Small intestine (tissue), 7 donors: Measurements from ENCODE around the gene AHCYL2. TPM values are rescaled to one million over a fixed set of nuclear protein-coding genes. Genes with fewer than 3 reads are reported as not detected.

Experiments used
- DNase-seq, 2 donors: peaks; one replicate each; pipeline versions ENCODE4 v3.0.0 to v3.0.0-alpha.2; 2013
- FAIRE-seq: peaks from 2 replicates; lab custom pipeline; 2012; peaks lifted over from hg19 to GRCh38; lab: Jason Lieb, UNC
- H3K27ac ChIP-seq, 3 donors: one replicate each; pipeline ENCODE4 v1.5.1; 2013; ENCODE audit warnings: low read length in 2 of 3, mild to moderate bottlenecking in 2 of 3, control low read depth in 1 of 3, inconsistent platforms in 1 of 3, low read depth in 1 of 3, moderate library complexity in 1 of 3
- H3K27me3 ChIP-seq, 3 donors: one replicate each; pipeline ENCODE4 v1.6.1; 2013; ENCODE audit warnings: low read length in 3 of 3, inconsistent platforms in 1 of 3; ENCODE audit not compliant: control insufficient read depth in 3 of 3, insufficient read depth in 3 of 3
- H3K36me3 ChIP-seq, 3 donors: one replicate each; pipeline ENCODE4 v1.6.1; 2013; ENCODE audit warnings: low read length in 3 of 3, inconsistent platforms in 1 of 3, low read depth in 1 of 3, mild to moderate bottlenecking in 1 of 3, moderate library complexity in 1 of 3; ENCODE audit not compliant: control insufficient read depth in 3 of 3, insufficient read depth in 2 of 3
- H3K4me1 ChIP-seq, 3 donors: one replicate each; pipeline ENCODE4 v1.6.1; 2013; ENCODE audit warnings: low read length in 2 of 3, inconsistent platforms in 1 of 3, low read depth in 1 of 3, mild to moderate bottlenecking in 1 of 3, moderate library complexity in 1 of 3; ENCODE audit not compliant: control insufficient read depth in 3 of 3, insufficient read depth in 2 of 3
- H3K4me3 ChIP-seq, 3 donors: one replicate each; pipeline ENCODE4 v1.5.1; 2013; ENCODE audit warnings: low read length in 3 of 3, control low read depth in 1 of 3, inconsistent platforms in 1 of 3, low read depth in 1 of 3, mild to moderate bottlenecking in 1 of 3, moderate library complexity in 1 of 3
- H3K9me3 ChIP-seq, 2 donors: one replicate each; pipeline ENCODE4 v1.6.1; 2013; ENCODE audit warnings: low read depth in 1 of 2, low read length in 1 of 2; ENCODE audit not compliant: control insufficient read depth in 2 of 2, insufficient read depth in 1 of 2
- WGBS, 3 donors: extraction: QIAGEN DNeasy Blood & Tissue Kit; methylation state at CpG; one replicate each; pipeline ENCODE4 v1.1.7; 2013; 5-methylcytosine and 5-hydroxymethylcytosine counted together
- polyA plus RNA-seq, 4 donors: library from polyadenylated mRNA; stranded (reverse) in 3 of 4; unstranded in 1 of 4; fragments of 200-250 nt in 3 of 4; fragments of 120-200 nt in 1 of 4; gene quantifications; one replicate each; pipeline versions ENCODE4 v1.2.1 to v1.2.3, GENCODE V29; 2013
- donor health status: healthy with polysubstance abuse.
- donor health status: control.
- donor health status: control.
- donor health status: Bipolar disorder and iron deficiency.
- donor health status: healthy.

Gene AHCYL2
- polyA plus RNA-seq, 4 donors, result 18.2 to 25.4 (median 22.3) TPM

- 93 to 96% (median 94%) methylated on average over 4 of the region's 4 CpGs for WGBS, 3 donors
- peaks cover 0 to 2% (median 0%) of the 10 kb centered on the region in 3 donors for H3K4me1 ChIP-seq
- no peak overlapping the region for H3K27ac ChIP-seq
- FAIRE-seq (no peak), DNase-seq (no peak)
- no peak overlapping the region for H3K4me3 ChIP-seq
- H3K9me3 ChIP-seq, result no peaks in the 10 kb centered on the region
- no peaks in the 10 kb centered on the region for H3K27me3 ChIP-seq
- peaks cover 0 to 14% (median 9%) of the 10 kb centered on the region in 3 donors for H3K36me3 ChIP-seq
Measured at GRCh38 chr7:129385598-129385997, 160.8 kb downstream of the AHCYL2 start.

DNA sequence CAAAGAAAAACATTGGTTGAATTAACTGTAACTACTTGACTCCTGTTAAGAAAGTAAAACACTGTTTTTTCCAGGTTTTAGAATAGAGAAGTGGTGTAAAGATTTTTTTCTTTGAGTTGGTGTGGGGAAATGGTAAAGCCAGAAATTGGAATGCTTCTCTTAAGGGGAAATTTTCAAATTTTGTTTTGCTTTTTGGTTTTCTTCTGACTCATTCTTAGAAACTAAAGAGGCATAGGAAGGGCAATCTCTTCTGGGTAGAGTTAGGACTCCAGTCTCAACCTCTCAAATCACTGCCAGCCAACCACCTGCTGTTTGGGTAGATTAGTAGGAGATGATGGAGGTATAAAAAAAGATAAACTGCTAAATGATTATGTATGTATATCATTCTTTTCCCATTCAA, 161.7 kb downstream of the AHCYL2 start:
- Histone ChIP-seq H3K27me3 (no peaks in the 10 kb centered on the region), H3K4me1 (peaks cover 0 to 3% (median 0%) of the 10 kb centered on the region in 3 donors), H3K27ac (no peak overlapping the region), H3K36me3 (peaks cover 0 to 14% (median 7%) of the 10 kb centered on the region in 3 donors), H3K9me3 (no peaks in the 10 kb centered on the region), H3K4me3 (no peak overlapping the region)
- DNase-seq, result no peak
- no peak for FAIRE-seq

GRCh38 chr7:129387537-129387936, 162.7 kb downstream of the AHCYL2 start:
- DNase-seq (no peak), FAIRE-seq (no peak)
- H3K4me1 ChIP-seq, result peaks cover 0 to 3% (median 0%) of the 10 kb centered on the region in 3 donors
- no peak overlapping the region for H3K4me3 ChIP-seq
- H3K36me3 ChIP-seq, result peaks cover 0 to 15% (median 5%) of the 10 kb centered on the region in 3 donors
- H3K27me3 ChIP-seq, result no peaks in the 10 kb centered on the region
- H3K9me3 ChIP-seq, result no peaks in the 10 kb centered on the region
- 65 to 81% (median 76%) methylated on average over 2 of the region's 2 CpGs for WGBS, 3 donors
- no peak overlapping the region for H3K27ac ChIP-seq

DNA sequence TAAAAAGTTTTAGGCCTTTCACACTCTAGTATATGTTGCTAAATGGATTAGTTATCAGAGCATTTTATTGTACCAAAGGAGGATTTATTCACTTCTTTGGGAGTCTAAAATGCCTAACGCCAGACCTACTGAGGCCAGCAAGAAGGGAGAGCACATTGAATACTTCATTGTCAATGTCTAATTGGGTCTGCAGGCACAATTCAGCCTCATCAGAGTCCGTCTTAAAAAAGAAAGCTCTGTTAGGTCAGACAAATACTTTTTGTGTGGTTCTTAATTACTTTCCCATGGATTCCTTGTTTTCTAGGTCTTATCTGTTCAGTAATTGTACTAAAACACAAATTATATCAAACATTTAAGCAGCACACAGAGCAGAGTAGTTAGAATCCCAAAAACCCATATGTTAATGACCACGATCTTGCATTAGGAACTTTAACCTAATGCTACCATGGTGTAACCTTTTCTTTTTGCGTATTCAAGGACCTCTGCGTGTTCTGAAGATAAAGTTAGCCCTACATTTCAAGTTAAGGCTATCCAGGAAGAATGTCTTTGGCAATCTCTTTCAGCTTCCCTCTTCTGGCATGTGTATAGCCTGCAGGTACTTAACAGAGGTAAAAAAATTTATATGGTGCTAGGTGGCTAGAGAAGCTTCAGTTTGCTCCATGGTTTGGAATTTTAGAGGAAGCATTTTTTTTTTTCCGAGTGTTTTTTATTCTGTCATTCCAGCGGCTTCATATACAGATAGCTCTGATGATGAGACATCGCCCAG, 163.7 kb downstream of the AHCYL2 start:
- no peak for DNase-seq
- WGBS, 3 donors, result 94 to 95% (median 94%) methylated on average over 8 of the region's 8 CpGs
- Histone ChIP-seq H3K9me3 (no peaks in the 10 kb centered on the region), H3K27ac (no peak overlapping the region), H3K36me3 (peaks cover 0 to 15% (median 2%) of the 10 kb centered on the region in 3 donors), H3K4me1 (peaks cover 0 to 3% (median 0%) of the 10 kb centered on the region in 3 donors), H3K4me3 (no peak overlapping the region), H3K27me3 (no peaks in the 10 kb centered on the region)
- no peak for FAIRE-seq

DNA sequence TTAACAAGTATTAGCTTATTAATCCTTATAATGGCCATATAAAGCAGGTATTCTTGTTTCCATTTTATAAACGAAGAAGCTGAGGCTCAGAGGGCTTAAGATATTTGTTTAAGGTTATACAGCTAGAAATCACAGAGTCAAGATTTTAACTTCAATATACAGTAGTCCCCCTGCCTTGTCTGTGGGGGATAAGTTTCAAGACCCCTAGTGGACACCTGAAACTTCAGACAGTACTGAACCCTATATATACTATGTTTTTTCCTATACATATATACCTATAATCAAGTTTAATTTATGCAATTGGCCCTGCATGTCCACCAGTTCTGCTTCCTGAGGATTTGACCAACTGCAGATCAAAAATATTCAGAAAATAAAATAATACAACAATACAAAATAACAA, 165.0 kb downstream of the AHCYL2 start:
- DNase-seq, result no peak
- WGBS, 3 donors, result 50 to 69% (median 55%) methylated on average over 1 of the region's 1 CpG
- H3K9me3 ChIP-seq, result no peaks in the 10 kb centered on the region
- H3K36me3 ChIP-seq, result peaks cover 0 to 15% (median 6%) of the 10 kb centered on the region in 3 donors
- FAIRE-seq, result no peak
- no peak overlapping the region for H3K4me3 ChIP-seq
- peaks cover 0 to 3% (median 0%) of the 10 kb centered on the region in 3 donors for H3K4me1 ChIP-seq
- no peaks in the 10 kb centered on the region for H3K27me3 ChIP-seq
- no peak overlapping the region for H3K27ac ChIP-seq

DNA sequence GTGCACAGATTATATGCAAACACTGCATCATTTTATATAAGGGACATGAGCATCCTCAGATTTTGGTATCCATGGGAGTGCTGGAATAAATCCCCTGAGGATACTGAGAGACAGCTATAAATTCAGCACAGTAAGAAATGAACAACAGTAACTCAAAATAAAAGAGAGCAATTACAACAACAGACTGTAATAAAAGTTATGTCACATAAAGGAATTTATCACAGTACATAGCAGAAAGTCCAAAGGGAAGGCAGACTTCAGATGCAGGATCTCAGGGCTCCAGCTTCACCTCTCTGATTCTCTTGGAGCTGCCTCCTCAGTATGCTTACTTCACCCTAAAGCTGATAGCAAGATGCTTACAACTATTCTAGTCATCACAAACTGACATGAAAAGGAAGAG, 165.5 kb downstream of the AHCYL2 start:
- Histone ChIP-seq H3K27me3 (no peaks in the 10 kb centered on the region), H3K27ac (no peak overlapping the region), H3K36me3 (peaks cover 0 to 13% (median 9%) of the 10 kb centered on the region in 3 donors), H3K4me1 (peaks cover 0 to 3% (median 0%) of the 10 kb centered on the region in 3 donors), H3K4me3 (no peak overlapping the region), H3K9me3 (no peaks in the 10 kb centered on the region)
- peak in 1 of 2 donors; percentile 18 for DNase-seq
- FAIRE-seq, result no peak

DNA sequence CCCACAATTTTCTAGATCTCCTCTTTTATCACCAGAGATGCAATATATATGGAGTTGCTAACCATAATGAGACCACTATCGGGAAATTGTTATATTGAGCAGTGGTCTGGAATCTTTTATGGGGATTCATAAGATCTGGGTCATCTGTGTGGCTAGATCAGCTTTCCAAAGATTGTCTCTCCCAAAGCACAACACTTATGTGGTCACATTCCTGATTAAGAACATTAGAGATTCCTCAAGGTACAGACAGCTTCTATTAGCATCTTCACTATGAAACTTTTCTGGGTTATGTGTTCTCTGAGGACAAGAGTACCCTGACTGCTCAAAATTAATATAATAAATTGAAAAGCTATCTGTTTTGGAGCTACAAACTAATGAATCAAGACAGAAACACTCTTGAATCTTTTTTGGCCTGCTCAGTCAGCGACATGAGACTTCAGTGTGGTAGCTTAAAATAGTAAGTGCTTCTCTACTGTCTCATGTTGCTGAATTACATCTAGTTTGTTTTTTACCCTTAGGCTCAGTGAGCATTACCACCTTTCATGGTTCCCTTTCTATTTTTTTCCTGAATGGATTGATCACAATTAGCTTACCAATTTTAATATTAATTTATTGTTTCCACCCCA, 166.8 kb downstream of the AHCYL2 start:
- H3K27me3 ChIP-seq, result no peaks in the 10 kb centered on the region
- FAIRE-seq, result no peak
- no peak overlapping the region for H3K4me3 ChIP-seq
- H3K9me3 ChIP-seq, result no peaks in the 10 kb centered on the region
- no peak for DNase-seq
- no peak overlapping the region for H3K27ac ChIP-seq
- H3K4me1 ChIP-seq, result peaks cover 0 to 3% (median 0%) of the 10 kb centered on the region in 3 donors
- H3K36me3 ChIP-seq, result peaks cover 0 to 13% (median 10%) of the 10 kb centered on the region in 3 donors
- 91 to 98% (median 93%) methylated on average over 2 of the region's 2 CpGs for WGBS, 3 donors

GRCh38 chr7:129393255-129393654, 168.4 kb downstream of the AHCYL2 start:
- Histone ChIP-seq H3K36me3 (peaks cover 0 to 15% (median 12%) of the 10 kb centered on the region in 3 donors), H3K27ac (no peak overlapping the region), H3K4me1 (peaks cover 0 to 3% (median 0%) of the 10 kb centered on the region in 3 donors), H3K4me3 (no peak overlapping the region), H3K27me3 (no peaks in the 10 kb centered on the region), H3K9me3 (no peaks in the 10 kb centered on the region)
- FAIRE-seq, result no peak
- 95 to 98% (median 96%) methylated on average over 2 of the region's 2 CpGs for WGBS, 3 donors
- no peak for DNase-seq
